Stimulated activated CD8-positive, alpha-beta memory T cell treated with anti-CD3 and anti-CD28 coated beads, Interleukin-7, amount 100 ng/mL, for 48 hours (primary cell): Measurements from ENCODE around the gene PIGQ.
A peak's percentile ranks its signal among the peaks of the same experiment; 100 is the strongest.

Source experiments
- DNase-seq, 2 donors: peaks; one replicate each; pipeline ENCODE4 v3.0.0-alpha.2; 2020; ENCODE audit warnings: low read depth in 1 of 2; ENCODE audit errors: extremely low read depth in 1 of 2

Gene PIGQ

DNA sequence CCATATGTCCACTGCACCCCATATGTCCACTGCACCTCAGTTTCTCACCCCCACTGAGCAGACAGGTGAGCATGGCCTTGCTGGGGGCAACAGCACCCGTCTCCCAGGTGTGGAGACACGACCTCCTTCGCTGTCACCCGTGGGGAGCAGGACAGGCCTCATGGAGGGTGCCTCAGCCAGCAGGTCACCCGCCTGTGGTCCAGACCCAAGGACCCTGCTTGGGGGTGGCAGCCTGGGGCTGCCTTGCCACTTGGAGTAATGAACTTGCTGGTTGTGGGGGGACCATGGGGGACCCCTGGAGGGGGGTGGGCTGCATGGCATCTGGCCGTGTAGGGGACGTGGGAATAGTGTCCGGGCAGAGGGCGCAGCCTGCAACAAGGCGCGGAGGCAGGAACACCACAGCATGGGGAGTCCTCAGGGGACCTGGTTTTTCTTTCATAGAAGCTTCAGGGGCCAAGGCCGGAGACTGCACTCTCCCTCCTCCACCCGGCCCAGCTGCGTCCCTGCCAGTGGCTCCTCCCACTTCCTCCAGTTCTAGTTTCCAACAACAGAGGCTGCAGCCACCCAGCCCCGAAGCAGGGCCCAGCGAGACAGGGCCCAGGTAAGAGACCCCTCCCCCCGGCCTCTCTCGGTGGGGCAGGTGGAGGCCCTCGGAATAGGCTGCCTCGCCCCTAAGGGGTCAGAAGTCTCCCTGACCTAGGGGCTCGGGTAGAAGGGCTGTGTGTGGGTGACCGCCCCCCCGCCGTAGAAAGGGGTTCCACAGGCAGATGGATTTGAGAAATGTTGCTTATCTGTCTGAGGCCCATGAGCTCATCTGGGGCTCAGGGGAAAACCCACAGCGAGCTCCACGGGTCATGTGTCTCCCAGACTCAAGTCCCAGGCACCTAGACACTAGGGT, 3.0 kb upstream of the PIGQ start, which contains the start of gene NHLRC4:
Gene NHLRC4, plus strand, starts transcription at position 531 of the 898 bp plus-strand sequence. CDS start 1,043 bp downstream, outside the sequence.
- peak in 1 of 2 donors; percentile 39 for DNase-seq

- DNase-seq, result no peak
These were observed 2.2 kb upstream of the PIGQ start for GRCh38 chr16:567373-568256.

DNA sequence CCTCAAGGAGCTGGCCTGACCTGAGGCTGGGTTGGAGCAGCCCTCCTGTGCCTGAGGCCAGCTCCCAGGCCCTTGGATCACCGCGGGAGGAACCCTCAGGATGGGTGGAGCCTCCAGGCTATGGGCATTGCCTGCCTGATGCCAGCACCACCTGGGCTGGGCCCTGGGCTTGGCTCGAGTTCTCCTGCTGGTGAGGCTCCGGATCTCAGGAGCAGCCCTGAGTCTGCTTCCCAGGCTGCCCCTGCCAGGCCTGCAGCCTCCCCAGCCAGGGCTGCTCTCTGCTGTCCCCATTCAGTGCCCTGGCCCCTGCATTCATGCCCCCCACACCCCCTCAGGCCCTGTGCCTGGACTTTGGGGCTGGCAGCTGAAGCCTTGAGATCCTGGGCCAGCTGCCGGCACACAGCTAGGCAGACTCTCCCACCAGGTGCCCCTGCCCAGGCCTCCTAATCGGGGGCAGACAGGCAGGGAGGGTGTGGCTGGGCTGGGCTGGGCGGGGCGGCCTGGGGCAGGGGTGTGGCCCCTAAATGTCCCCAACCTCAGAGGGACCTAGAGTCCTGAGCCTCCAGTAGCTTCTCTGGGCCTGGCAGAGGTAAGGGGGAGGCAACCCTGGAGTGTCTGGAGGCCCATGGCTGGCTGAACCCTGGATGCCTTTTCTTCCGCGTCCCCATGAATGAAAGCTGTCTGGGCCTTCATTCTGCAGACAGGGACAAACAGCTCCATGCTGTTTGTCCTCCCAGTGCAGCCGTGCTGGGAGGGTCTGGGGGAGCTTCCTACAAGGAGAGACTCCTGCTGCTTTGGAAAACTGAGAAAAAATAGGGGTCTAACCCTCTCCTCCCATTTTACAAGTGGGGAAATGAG, 1.1 kb upstream of the PIGQ start:
- DNase-seq, result no peak

- DNase-seq, result no peak
These were observed 3.3 kb downstream of the PIGQ start for GRCh38 chr16:572865-573650.

DNA sequence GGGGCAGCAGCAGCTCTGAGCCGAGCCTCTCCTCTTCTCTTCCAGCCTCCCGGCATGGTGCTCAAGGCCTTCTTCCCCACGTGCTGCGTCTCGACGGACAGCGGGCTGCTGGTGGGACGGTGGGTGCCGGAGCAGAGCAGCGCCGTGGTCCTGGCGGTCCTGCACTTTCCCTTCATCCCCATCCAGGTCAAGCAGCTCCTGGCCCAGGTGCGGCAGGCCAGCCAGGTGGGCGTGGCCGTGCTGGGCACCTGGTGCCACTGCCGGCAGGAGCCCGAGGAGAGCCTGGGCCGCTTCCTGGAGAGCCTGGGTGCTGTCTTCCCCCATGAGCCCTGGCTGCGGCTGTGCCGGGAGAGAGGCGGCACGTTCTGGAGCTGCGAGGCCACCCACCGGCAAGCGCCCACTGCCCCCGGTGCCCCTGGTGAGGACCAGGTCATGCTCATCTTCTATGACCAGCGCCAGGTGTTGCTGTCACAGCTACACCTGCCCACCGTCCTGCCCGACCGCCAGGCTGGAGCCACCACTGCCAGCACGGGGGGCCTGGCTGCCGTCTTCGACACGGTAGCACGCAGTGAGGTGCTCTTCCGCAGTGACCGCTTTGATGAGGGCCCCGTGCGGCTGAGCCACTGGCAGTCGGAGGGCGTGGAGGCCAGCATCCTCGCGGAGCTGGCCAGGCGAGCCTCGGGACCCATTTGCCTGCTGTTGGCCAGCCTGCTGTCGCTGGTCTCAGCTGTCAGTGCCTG, 4.4 kb downstream of the PIGQ start:
- no peak for DNase-seq

- DNase-seq, result no peak
These were observed 5.8 kb downstream of the PIGQ start for GRCh38 chr16:575354-576196.

DNA sequence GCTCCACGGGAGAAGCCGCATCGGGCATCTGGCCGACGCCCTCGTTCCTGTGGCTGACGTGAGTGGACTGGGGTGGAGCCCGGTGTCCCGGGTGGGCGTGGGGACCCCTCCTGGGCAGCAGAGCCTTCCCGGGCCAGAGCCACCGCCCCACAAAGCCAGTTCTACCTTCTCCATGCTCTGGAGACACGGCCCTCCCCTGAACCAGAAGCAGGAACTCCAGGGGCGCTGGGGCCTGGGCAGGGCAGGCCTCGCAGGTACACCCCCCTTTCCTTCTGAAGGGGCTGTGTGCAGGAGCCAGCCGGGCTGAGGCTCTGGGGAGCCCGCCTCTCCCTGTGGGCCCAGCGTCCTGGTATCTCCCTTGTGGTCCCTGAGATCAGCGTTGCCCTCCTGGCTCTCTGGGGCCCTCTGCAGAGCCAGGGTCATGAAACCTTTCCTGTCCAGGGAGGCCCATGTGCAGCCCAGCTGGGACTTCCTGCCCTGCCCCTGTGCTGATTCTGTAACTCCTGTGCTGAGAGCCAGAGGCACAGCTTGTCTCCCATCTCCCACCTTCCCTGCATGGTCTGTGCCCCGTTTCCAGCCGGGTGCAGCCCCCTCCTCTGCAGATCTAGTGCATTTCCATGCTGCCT, 6.5 kb downstream of the PIGQ start:
- no peak for DNase-seq

DNA sequence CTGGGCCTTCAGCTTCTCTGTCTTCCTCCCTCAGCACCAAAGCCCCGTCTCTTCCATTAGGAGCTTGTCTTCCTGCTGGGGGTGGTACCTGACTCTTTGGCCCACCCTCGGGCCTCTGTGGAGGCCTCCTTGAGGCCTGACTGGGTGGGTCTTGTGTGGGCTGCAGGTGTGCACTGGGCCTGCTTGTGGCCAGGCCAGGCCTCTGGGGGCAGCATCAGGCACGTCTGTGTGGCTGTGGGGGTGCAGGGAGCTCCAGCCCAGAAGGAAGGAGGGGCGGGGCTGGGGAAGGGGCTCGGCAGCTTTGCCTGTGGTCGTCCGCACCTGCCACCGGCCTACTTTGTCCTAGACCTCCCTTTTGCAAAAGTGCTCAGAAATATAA, 7.0 kb downstream of the PIGQ start:
- no peak for DNase-seq

GRCh38 chr16:577796-578195, 8.0 kb downstream of the PIGQ start:
- DNase-seq, result no peak

- no peak for DNase-seq
These were observed 8.6 kb downstream of the PIGQ start for GRCh38 chr16:578232-578869.

DNA sequence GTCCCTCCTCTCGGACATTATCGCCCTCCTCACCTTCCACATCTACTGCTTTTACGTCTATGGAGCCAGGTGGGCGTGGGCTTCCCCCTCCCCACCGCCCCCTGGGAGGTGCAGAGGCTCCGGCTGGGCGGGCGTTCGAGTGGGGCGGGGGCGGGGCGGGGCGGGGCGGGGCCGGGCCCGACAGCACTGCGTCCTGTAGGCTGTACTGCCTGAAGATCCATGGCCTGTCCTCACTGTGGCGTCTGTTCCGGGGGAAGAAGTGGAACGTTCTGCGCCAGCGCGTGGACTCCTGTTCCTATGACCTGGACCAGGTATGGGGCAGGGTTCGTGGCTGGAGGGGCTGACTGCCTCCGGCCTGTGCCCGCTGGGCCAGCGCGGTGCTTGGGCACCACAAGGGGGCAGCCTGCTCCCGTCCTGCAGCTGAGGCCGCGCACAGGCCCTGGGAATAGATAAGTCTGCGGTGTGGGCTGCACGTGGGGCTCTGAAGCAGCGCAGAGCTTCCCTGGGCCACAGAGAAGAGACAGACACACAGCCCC, 9.2 kb downstream of the PIGQ start:
- DNase-seq, result peak; percentile 36 to 43

DNA sequence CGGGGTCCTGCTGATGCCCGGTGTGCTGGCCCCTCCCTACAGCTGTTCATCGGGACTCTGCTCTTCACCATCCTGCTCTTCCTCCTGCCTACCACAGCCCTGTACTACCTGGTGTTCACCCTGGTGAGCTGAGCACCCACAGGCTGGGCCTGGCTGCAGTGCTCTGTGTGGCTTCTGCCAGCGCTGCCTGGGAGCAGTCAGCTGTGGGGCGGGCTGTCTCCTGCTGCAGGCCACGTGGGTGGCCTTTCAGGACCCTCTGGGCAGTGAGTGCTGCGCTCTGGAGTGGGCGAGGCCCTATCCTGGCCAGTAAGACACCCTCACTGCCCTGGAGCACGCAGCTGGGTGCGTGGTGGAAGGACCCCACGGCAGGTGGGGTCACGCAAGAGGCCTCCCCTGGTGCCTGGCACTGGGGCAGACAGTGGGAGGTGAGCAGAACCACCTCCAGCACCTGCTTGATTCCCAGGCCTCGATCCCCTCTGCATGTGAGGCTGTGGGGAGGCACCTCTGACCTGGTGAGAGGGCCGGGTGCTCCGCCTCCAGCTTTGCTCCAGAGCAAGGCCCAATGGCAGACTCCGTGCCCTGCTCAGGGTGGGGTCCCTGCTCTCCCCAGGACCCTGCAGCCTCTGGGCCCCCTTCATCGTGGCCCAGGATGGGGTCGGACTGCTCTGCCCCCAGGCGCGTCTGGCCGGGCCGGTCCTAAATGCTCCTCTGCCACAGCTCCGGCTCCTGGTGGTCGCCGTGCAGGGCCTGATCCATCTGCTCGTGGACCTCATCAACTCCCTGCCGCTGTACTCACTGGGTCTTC, 10.6 kb downstream of the PIGQ start:
- DNase-seq, result no peak

GRCh38 chr16:580946-581498, 11.3 kb downstream of the PIGQ start:
- DNase-seq, result no peak

GRCh38 chr16:582218-582613, 12.4 kb downstream of the PIGQ start:
- DNase-seq, result no peak

DNA sequence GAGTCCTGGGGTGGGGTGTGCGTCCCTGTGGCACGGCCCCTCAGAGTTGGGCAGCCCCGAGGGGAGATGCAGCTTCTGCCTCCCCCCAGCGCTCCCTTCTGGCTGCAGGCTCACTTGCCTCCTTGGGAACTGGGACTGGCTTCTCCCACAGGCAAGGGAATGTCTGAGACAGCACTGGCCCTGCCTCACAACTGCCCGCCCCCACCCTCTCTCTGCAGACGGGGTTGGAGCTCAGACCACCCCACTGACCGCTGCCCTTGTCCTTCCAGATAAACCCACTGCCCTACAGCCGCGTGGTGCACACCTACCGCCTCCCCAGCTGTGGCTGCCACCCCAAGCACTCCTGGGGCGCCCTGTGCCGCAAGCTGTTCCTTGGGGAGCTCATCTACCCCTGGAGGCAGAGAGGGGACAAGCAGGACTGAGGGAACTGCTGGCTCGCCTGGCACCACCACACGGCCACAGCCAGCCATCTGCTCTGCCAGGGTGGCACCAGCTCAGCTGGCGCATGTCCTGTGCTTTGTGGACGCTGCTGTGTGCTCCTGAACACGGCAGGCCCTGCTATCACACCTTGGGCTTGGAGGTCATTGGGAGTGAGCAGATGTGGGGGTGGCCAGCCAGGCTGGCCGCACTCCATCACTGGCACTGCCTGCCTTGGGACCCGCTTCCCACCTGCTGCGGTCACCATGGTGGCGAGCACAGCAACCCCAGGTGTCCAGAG, 13.0 kb downstream of the PIGQ start:
- DNase-seq, result no peak

GRCh38 chr16:583470-583814, 13.7 kb downstream of the PIGQ start:
- no peak for DNase-seq
